Measurements from ENCODE around the gene KRT26. TPM values are rescaled to one million over a fixed set of nuclear protein-coding genes. Genes with fewer than 3 reads are reported as not detected.

KRT26 gene
- total and polyA plus RNA-seq, 2 of the 4 experiments (the other 2 are of a cell fraction), result not detected

DNA sequence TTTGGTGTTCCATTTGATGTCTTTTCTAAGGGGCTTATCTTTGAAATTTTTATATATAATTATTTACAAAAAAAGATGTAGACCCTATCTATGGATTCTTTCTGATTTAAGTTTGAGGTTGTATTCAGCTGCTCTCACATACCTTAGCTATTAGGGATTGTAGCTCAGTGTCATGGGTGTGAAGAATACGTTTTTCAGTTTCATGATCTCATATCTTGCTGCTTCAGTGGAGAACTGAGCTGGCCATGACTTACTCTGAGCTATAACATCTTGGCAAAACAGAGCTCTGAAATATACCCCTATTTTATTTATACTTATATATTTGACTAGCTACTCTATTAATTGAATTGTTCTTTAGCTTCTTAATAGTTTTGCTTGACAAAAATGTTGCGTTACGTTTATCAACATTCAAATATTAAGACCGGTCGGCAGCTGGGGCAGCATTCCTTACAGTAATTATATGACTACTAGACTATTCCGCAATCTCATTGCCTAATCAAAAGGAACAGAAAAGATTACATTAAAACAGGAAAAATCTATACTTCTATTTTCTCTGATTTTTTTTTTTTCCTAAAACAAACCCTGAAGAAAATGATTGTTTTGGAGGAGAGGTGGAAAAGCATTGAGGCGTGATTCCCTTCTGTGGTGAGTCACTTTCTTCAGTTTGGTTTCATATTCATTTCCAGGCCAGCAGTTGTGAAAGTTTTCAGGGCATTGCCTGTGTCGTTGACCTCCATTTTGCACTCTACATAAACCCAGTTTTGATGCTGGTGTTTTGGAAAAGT is 44.4 kb downstream of the KRT26 start:
- Histone ChIP-seq H3K56ac (ENCODE audit: extremely low read depth, insufficient read depth, low read length) (no peak overlapping the region), H3K18ac (ENCODE audit: low read depth, low read length) (no peak overlapping the region), H2BK15ac (ENCODE audit: low read depth, low read length) (no peak overlapping the region), H3K9ac (ENCODE audit: low read depth, low read length) (no peak overlapping the region), H3K36me3 (ENCODE audit: control insufficient read depth, insufficient read depth, low read length) (no peaks in the 10 kb centered on the region), H2BK120ac (ENCODE audit: low read depth, low read length) (no peak overlapping the region), H2BK20ac (ENCODE audit: low read depth, low read length) (no peak overlapping the region), H3K23ac (ENCODE audit: low read depth, low read length) (no peak overlapping the region), H3K4me1 (ENCODE audit: control insufficient read depth, insufficient read depth, low read length) (no peaks in the 10 kb centered on the region), H4K91ac (ENCODE audit: insufficient read depth, low read depth, low read length) (no peak overlapping the region), H2AFZ (replicated peaks; ENCODE audit: low read length, poor library complexity) (no peak overlapping the region), H2BK5ac (ENCODE audit: low read depth, low read length, poor library complexity, severe bottlenecking) (no peak overlapping the region), H3K4me2 (ENCODE audit: low read depth, low read length) (no peak overlapping the region), H2AK5ac (ENCODE audit: low read depth, low read length) (no peak overlapping the region), H3K4ac (ENCODE audit: low read depth, low read length) (no peak overlapping the region), H3K9me3 (ENCODE audit: control insufficient read depth, insufficient read depth, low read length) (no peaks in the 10 kb centered on the region), H4K5ac (ENCODE audit: low read depth, low read length) (no peak overlapping the region), H3K79me1 (ENCODE audit: low read depth in 1 of 2, low read length in 2 of 2) (no peaks in the 10 kb centered on the region), H3K27ac (ENCODE audit: insufficient read depth, low read length) (no peak overlapping the region), H4K8ac (ENCODE audit: low read depth in 2 of 2, low read length in 2 of 2) (no peak overlapping the region), H2AK9ac (replicated peaks; ENCODE audit: low read depth, low read length, poor library complexity) (no peak overlapping the region), H3K14ac (replicated peaks; ENCODE audit: low read depth, low read length) (no peak overlapping the region), H4K20me1 (ENCODE audit: insufficient read depth, low read length) (no peaks in the 10 kb centered on the region), H3K27me3 (ENCODE audit: control insufficient read depth, insufficient read depth, low read length) (peaks cover 29% of the 10 kb centered on the region), H3K9me1 (ENCODE audit: insufficient read depth, low read length) (no peaks in the 10 kb centered on the region), H3K4me3 (ENCODE audit: insufficient read depth, low read depth, low read length) (no peak overlapping the region)
- ChIA-PET CTCF (no interaction called here), POLR2A (ENCODE audit: unreplicated experiment) (no interaction called here)
- no TSS peak for BruUV-seq (replicated peaks)
- intact Hi-C loops (cut with micrococcal nuclease) (no loop called here), in situ Hi-C loops (cut with MboI; ENCODE audit: low sequenced_read_pairs) (no loop called here), dilution Hi-C loops (cut with HindIII; ENCODE audit: low sequenced_read_pairs, unreplicated experiment) (no loop called here)
- ATAC-seq (ENCODE audit: low read depth) (no peak), DNase-seq (peak; percentile 4)
- 83% methylated on average over 1 of the region's 8 CpGs; no CpG with 5 or more reads in 1 of the 2 experiments for WGBS, 2 experiments (ENCODE audit: extremely low coverage in 2 of 2, insufficient read length in 1 of 2)
- TF ChIP-seq MXI1 (IDR thresholded peaks at IDR 0.05; ENCODE audit: borderline replicate concordance, low read depth, low read length) (no peak), RCOR1 (IDR thresholded peaks at IDR 0.05; ENCODE audit: insufficient replicate concordance, low read length) (no peak), RAD21 (IDR thresholded peaks at IDR 0.05; ENCODE audit: low read length) (no peak), NFE2L2 (IDR thresholded peaks at IDR 0.05; ENCODE audit: low read depth, low read length) (no peak), CEBPB (IDR thresholded peaks at IDR 0.05; ENCODE audit: low read depth, low read length) (0 out of 2 replicates have a peak, but pooled peaks have one; percentile 17), RFX5 (IDR thresholded peaks at IDR 0.05; ENCODE audit: low read depth, low read length) (no peak)
- TF ChIP-seq, protein P1, sequence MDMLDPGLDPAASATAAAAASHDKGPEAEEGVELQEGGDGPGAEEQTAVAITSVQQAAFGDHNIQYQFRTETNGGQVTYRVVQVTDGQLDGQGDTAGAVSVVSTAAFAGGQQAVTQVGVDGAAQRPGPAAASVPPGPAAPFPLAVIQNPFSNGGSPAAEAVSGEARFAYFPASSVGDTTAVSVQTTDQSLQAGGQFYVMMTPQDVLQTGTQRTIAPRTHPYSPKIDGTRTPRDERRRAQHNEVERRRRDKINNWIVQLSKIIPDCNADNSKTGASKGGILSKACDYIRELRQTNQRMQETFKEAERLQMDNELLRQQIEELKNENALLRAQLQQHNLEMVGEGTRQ (IDR thresholded peaks at IDR 0.05; ENCODE audit: low read depth, low read length), result no peak
